DOHH2 (cell line): ENCODE results near the gene EXOC8.
"Not testable (repeated sequence)": the region's sequence is repeated elsewhere in the genome, so short reads cannot be mapped to it uniquely, and the experiment has no call there.

Experiments
- H3F3A ChIP-seq: fragments of 200-600 bp; sonication (generic), shearing (Covaris generic); 2 replicates; pipeline ENCODE4 v1.6.0; 2016; ENCODE audit warnings: antibody characterized with exemption, mild to moderate bottlenecking; ENCODE audit not compliant: control insufficient read depth, insufficient read depth
- H3K27ac ChIP-seq: fragments of 200-600 bp; sonication (generic); 2 replicates; pipeline ENCODE4 v1.5.1; 2014; ENCODE audit warnings: low read depth, mild to moderate bottlenecking, low read length, moderate library complexity
- H3K27me3 ChIP-seq: fragments of 200-600 bp; sonication (generic); 2 replicates; pipeline ENCODE4 v1.6.1; 2014; ENCODE audit warnings: mild to moderate bottlenecking, low read length, mixed read lengths; ENCODE audit not compliant: control insufficient read depth
- H3K36me3 ChIP-seq: fragments of 200-600 bp; sonication (generic); 2 replicates; pipeline ENCODE4 v1.6.1; 2014; ENCODE audit warnings: mild to moderate bottlenecking, low read length, moderate library complexity, mixed read lengths; ENCODE audit not compliant: control insufficient read depth
- H3K4me1 ChIP-seq: fragments of 200-600 bp; sonication (generic); 2 replicates; pipeline ENCODE4 v1.6.1; 2014; ENCODE audit warnings: mild to moderate bottlenecking, low read length, mixed read lengths; ENCODE audit not compliant: control insufficient read depth
- H3K4me2 ChIP-seq: fragments of 200-600 bp; sonication (generic); 2 replicates; pipeline ENCODE4 v1.6.0; 2014; ENCODE audit warnings: mild to moderate bottlenecking, low read length, moderate library complexity
- H3K4me3 ChIP-seq: fragments of 200-600 bp; sonication (generic); 2 replicates; pipeline ENCODE4 v1.5.1; 2014; ENCODE audit warnings: mild to moderate bottlenecking, low read length, mixed read lengths
- H3K79me2 ChIP-seq: fragments of 200-600 bp; sonication (generic); 2 replicates; pipeline ENCODE4 v1.6.1; 2014; ENCODE audit warnings: mild to moderate bottlenecking, low read length, mixed read lengths; ENCODE audit not compliant: control insufficient read depth
- H3K9me2 ChIP-seq: fragments of 200-600 bp; sonication (generic); replicated peaks from 2 replicates; pipeline ENCODE4 v1.6.1; 2014; ENCODE audit warnings: mild to moderate bottlenecking, low read length, mixed read lengths; ENCODE audit not compliant: control insufficient read depth
- H3K9me3 ChIP-seq: fragments of 200-600 bp; sonication (generic); 2 replicates; pipeline ENCODE4 v1.6.1; 2014; ENCODE audit warnings: antibody characterized with exemption, low read length, mixed read lengths; ENCODE audit not compliant: control insufficient read depth, insufficient read depth
- H4K20me1 ChIP-seq: fragments of 200-600 bp; sonication (generic); 2 replicates; pipeline ENCODE4 v1.6.0; 2014; ENCODE audit warnings: low read depth, mild to moderate bottlenecking, antibody characterized with exemption, low read length, moderate library complexity; ENCODE audit not compliant: control insufficient read depth, insufficient read depth
- CTCF ChIP-seq: fragments of 200-600 bp; sonication (generic); IDR thresholded peaks from one replicate; pipeline ENCODE4 v1.5.1; 2014; ENCODE audit warnings: antibody characterized with exemption, mild to moderate bottlenecking, low read depth, low read length; ENCODE audit not compliant: poor library complexity, severe bottlenecking
- EZH2phosphoT487 ChIP-seq: fragments of 200-600 bp; sonication (generic); IDR thresholded peaks from 2 replicates; pipeline ENCODE4 v1.6.1; 2017; ENCODE audit warnings: borderline replicate concordance, mild to moderate bottlenecking, antibody characterized with exemption, low read length, moderate library complexity, mixed read lengths

Gene EXOC8

GRCh38 chr1:231351816-231352215, 14.2 kb upstream of the EXOC8 start:
- Histone ChIP-seq H3K36me3 (peaks cover 48% of the 10 kb centered on the region), H4K20me1 (no peaks in the 10 kb centered on the region), H3K79me2 (no peaks in the 10 kb centered on the region), H3K9me2 (no peaks in the 10 kb centered on the region), H3K9me3 (no peaks in the 10 kb centered on the region), H3K4me2 (no peak overlapping the region), H3F3A (0 out of 2 replicates have a peak, but pooled peaks cover 3% of the 10 kb centered on the region), H3K27ac (no peak overlapping the region), H3K27me3 (no peaks in the 10 kb centered on the region), H3K4me3 (no peak overlapping the region), H3K4me1 (no peaks in the 10 kb centered on the region)
- TF ChIP-seq CTCF (no peak), EZH2phosphoT487 (no peak)

- H3K9me3 ChIP-seq, H3K9me2 ChIP-seq, H3F3A ChIP-seq, H3K27ac ChIP-seq, H3K4me2 ChIP-seq, H4K20me1 ChIP-seq, H3K4me3 ChIP-seq, H3K4me1 ChIP-seq, H3K27me3 ChIP-seq, H3K79me2 ChIP-seq: not testable (repeated sequence)
- peaks cover 54% of the 10 kb centered on the region for H3K36me3 ChIP-seq
These were observed 11.2 kb upstream of the EXOC8 start for GRCh38 chr1:231348856-231349255.

- Histone ChIP-seq H3K79me2 (peaks cover 3% of the 10 kb centered on the region; the same call in 1 of the 2 replicates), H3K9me3 (no peaks in the 10 kb centered on the region), H3K4me1 (no peaks in the 10 kb centered on the region), H4K20me1 (no peaks in the 10 kb centered on the region), H3K4me3 (no peak overlapping the region), H3K36me3 (peaks cover 58% of the 10 kb centered on the region), H3K27ac (no peak overlapping the region), H3F3A (no peaks in the 10 kb centered on the region), H3K4me2 (no peak overlapping the region), H3K9me2 (no peaks in the 10 kb centered on the region), H3K27me3 (no peaks in the 10 kb centered on the region)
- TF ChIP-seq EZH2phosphoT487 (no peak), CTCF (no peak)
These were observed 10.8 kb upstream of the EXOC8 start for GRCh38 chr1:231348442-231348841.

- TF ChIP-seq EZH2phosphoT487 (no peak), CTCF (no peak)
- H3K27me3 ChIP-seq: no peaks in the 10 kb centered on the region
- no peaks in the 10 kb centered on the region for H3K9me2 ChIP-seq
- no peak overlapping the region for H3K4me2 ChIP-seq
- no peak overlapping the region for H3K27ac ChIP-seq
- H3K4me1 ChIP-seq: no peaks in the 10 kb centered on the region
- no peak overlapping the region for H3K4me3 ChIP-seq
- H3F3A ChIP-seq: no peaks in the 10 kb centered on the region
- H3K79me2 ChIP-seq: peaks cover 4% of the 10 kb centered on the region; the same call in 1 of the 2 replicates
- no peaks in the 10 kb centered on the region for H3K9me3 ChIP-seq
- no peaks in the 10 kb centered on the region for H4K20me1 ChIP-seq
- H3K36me3 ChIP-seq: peaks cover 55% of the 10 kb centered on the region
These were observed 10.3 kb upstream of the EXOC8 start for GRCh38 chr1:231347961-231348360.
